HG03135 (cell line): Measurements from ENCODE around the gene C1orf21.

Experiments
- ATAC-seq: cut with Tn5 transposase; IDR thresholded peaks from one replicate; pipeline ENCODE4 v1.9.1; 2021; ENCODE audit warnings: mild to moderate bottlenecking, moderate library complexity; ENCODE audit not compliant: unreplicated experiment

The C1orf21 gene

GRCh38 chr1:184622136-184622823, 235.5 kb downstream of the C1orf21 start:
- no peak for ATAC-seq

GRCh38 chr1:184623404-184623803, 236.6 kb downstream of the C1orf21 start:
- ATAC-seq, result no peak

DNA sequence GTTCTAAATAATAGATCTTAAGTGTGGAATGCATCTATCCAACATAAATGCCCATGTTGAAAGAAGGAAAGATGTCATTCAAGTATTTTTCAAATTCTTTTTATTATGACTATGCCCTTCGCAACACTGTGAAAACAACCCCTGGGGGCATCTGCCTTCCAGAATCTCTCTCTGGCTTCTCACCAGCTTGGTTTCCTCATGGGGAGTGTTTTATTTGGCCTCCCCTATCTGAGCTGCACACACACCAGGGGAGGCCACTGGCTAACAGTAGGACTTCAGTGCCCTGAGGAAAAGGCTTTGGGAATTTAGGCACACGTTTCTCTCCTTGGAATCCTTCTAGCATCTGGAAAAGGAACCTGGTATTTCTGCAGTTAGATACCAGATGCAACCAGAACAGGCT, 237.2 kb downstream of the C1orf21 start:
- ATAC-seq, result no peak

DNA sequence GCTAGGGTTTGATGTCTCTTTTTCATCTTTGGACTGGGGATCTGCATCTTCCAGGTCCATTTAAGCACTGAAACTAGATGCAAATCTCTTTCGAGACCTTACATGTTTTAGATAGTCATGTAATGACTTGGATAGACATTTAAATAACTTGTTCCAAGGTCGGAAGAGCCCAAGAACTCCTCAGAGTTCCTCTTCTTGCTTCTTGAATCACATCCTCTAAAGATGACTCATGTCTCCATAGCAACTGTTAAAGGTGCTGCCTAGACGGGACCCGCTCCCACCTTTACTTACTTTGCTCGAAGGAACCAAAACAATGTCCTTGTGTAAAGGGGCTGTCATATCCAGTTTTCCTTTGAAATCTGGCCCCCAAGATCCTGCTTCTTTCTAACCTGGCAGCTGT, 237.8 kb downstream of the C1orf21 start:
- ATAC-seq, result no peak

- ATAC-seq, result no peak
Observed at GRCh38 chr1:184625271-184625670, 238.4 kb downstream of the C1orf21 start.

- ATAC-seq, result no peak
Observed at GRCh38 chr1:184626076-184627006, 239.5 kb downstream of the C1orf21 start.

DNA sequence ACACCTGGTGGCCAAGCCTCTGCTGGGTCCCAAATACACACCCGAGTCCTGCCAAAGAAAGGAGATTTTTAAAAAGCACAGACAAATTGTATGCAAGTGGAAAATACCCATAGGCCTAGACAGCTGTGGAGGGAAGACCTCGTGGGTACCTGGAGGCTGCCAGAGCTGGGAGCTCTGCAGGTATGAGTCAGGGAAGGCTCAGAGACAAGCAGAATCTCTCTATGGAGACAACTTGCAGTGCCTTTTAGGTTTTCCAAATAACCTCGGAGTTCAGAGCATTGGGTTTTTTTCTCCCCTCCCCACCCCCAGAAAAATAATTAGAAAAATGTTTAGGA, 240.1 kb downstream of the C1orf21 start:
- no peak for ATAC-seq

DNA sequence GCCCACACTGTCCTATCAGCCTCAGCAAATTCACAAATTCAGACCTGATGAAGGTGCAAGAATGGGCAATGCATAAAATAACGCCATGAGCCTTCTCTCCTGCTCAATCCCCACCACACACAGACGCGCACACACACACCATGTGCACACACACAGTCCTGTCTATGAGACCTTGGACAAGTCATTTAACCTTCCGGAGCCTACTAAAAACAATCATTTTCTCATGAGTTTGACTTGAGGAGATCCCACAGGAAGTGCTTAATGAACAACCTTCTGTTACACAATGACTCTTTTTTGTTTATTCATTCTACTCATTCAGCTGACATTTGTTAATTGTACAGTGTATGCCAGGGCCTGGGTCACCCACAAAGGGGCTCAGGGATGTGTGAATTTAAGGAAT, 242.4 kb downstream of the C1orf21 start:
- no peak for ATAC-seq

GRCh38 chr1:184630679-184631060, 243.8 kb downstream of the C1orf21 start:
- no peak for ATAC-seq

- no peak for ATAC-seq
Observed at GRCh38 chr1:184632415-184633175, 245.8 kb downstream of the C1orf21 start.

DNA sequence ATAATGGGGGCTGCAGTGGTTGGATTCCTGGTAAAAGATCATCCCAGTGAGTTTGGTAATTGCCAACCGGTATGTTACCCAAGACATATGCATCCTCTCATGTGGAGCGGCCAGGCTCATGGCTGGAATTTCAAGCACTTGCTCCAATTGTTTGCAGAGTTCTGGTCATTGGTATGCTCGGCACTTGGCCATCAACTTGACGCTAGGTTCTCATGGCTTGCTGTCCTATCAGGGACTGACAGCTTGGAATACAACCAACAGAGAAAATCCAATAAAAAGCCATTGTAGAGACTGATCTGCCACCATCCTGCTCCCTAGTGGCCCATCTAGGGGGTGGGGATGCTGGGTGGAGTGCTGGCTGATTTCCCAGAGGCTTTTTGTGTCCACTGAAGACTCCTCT, 247.0 kb downstream of the C1orf21 start:
- ATAC-seq, result no peak

DNA sequence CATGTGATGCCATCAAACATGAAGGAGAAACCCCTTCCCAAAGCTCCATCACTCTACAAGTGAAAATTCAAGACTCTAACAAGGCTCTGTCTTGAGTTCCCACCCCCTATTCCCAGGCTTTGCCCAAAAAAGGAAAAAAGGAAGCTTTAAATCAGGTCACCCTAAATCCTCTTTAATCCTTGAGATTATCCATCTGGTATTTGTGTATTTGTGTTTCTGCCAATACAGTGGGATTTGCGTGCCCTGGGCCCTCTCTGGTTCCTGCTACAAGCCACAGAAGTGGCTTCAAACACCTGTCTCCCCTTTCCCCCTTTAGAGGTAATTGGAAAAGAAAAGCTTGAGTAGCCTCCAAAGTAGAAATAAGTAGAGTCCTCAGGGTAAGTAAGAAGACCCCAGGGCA, 247.5 kb downstream of the C1orf21 start:
- ATAC-seq, result no peak

DNA sequence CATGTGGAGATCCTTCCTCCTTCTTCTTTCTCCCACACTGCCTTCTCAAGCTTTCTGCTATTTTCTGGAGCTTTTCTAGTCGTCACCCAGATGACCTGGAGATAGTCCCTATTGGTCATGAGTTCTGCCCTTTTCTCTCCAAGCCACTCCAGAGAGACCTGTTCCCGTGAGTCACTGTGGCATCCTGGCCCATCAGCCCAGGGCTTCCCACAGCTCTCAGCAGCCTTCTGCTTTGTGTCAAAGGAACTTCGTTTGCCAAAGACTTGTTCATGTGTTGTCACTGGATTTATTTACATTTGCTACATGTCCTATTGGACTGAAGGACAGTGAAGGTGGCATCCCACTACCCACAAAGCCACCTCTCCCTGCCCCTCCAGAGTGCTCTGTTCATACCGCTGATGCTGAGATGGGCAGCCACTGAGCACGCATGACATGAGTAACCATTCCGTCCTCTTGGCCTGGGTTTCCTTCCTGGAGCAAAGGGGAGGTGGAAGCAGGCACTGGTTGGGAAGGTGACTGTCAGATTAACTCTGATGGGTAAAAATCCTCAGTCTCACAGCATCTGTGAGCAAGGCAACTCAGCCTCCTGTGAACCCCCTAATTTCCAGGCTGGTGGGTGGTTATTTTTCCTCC, 248.6 kb downstream of the C1orf21 start:
- no peak for ATAC-seq

GRCh38 chr1:184635980-184636431, 249.2 kb downstream of the C1orf21 start:
- ATAC-seq, result no peak

DNA sequence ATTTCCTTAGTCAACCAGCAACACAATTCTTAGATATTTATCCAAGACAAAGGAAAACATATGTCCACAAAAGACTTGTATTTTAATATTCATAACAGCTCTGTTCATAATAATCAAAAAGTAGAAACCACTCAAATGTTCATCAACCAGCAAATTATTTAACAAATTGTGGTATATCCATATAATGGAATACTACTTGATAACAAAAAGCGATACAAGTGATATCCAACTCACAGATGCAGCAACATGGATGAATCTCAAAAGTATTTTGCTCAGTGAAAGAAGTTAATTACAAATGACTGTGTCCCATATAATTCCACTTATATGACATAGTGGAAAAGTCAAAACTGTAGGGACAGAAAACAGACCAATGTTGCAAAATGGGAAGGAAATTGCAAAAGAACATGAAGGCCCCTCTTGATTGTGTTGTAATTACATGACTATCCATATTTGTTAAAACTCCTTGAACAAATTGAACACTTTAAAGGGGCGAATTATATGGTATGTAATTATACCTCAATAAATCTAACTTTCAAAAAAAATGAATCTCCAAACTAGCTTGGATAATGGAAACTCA, 250.9 kb downstream of the C1orf21 start:
- no peak for ATAC-seq

DNA sequence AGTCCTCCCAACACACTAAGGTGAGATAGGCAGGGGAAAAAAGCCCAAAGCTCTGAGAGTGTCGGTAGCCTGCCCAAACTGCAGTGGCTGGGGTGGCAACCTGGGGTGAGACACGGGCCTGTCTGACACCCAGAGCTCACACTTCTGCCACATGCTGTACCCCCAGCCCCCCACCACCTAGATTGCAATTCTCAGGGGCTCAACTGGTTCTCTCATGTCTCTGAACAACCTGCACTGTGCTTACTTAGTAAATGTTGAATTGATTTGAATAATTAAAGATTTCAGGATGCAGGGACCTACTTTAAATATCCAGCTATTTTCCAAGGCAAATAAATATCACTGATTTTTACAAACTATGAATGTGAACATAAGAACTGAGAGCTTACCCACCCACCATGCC, 252.4 kb downstream of the C1orf21 start:
- no peak for ATAC-seq

DNA sequence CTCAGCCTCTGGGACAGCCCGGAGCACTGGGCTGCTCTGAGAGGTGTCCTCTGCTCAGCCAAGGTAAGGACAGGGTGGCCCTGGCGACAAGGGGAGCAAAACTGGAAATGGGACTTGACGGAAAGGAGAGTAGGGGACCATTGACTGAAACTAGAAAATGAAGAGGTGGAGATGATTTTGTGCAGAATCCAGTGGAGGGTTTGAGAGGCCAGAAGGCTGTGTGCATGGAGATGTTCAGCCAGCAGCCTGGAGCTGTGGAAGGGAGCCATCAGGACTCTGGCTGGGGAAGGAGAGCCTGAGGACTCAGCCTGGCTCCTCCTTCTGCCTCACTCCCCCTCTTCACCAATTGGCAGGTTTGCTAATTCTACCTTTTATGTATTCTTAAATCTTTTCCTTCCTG, 253.7 kb downstream of the C1orf21 start:
- no peak for ATAC-seq

DNA sequence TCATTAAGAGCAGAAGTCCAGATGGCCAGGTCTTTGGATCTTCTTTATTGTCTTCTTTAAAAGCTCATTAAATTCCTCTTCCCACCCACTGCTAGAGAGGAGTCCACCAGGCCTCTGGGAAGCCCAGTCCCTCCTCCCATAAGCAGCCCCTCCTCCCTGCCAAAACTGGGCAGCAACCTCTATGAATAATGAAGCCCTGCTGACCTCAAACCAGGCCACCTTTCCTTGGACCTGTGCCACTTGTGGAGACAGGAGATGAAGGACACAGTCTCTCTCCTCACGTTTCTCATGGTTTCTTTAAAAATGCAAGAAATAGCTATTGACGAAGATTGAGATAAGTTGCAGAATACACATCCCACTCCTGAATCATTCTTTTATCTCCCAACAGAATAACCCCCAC, 255.1 kb downstream of the C1orf21 start:
- ATAC-seq, result no peak

GRCh38 chr1:184643661-184644060, 256.8 kb downstream of the C1orf21 start:
- ATAC-seq, result no peak

- ATAC-seq, result no peak
Observed at GRCh38 chr1:184644771-184645170, 257.9 kb downstream of the C1orf21 start.
